ENCODE results near the gene PITRM1. TPM values are rescaled to one million over a fixed set of nuclear protein-coding genes. Genes with fewer than 3 reads are reported as not detected.
"Not testable (repeated sequence)": the region's sequence is repeated elsewhere in the genome, so short reads cannot be mapped to it uniquely, and the experiment has no call there.

The PITRM1 gene
- total and polyA plus RNA-seq, 5 experiments from 2014 or later: 29.0 to 114 (median 58.2) TPM

GRCh38 chr10:3195726-3196125, 23.1 kb upstream of the PITRM1 start:
- POLR2A ChIA-PET: no interaction called here
- Mint-ChIP-seq H3K4me1 (peaks cover 3 to 18% (median 12%) of the 10 kb centered on the region in 4 donors), H3K27ac (peak overlapping the region in 2 of 10 donors; percentile 60 to 75), H3K9me3 (no peaks in the 10 kb centered on the region), H3K4me3 (no peak overlapping the region), H3K27me3 (peaks cover 15 to 31% (median 24%) of the 10 kb centered on the region in 5 donors), H3K36me3 (no peaks in the 10 kb centered on the region)
- DNase-seq (no peak), ATAC-seq (no peak)

DNA sequence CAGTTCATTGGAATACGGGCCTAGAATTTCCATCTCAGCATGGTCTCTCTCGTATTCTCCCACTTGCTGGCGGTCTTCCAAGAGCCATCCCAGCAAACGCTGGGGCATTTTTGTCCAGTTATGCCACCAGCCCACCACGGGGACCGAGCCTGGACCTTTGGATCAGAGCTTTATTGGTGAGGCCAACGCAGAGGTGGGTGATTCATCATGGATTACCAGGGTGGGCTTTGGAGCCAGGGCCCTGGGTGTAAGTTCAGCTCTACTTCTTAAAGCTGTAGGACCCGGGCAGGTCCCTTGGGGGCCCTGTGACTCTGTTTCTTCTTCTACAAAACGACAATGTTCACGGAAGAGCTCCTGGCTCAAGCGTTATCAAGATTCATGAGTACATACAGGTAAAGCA, 22.7 kb upstream of the PITRM1 start:
- H3K36me3 Mint-ChIP-seq: no peaks in the 10 kb centered on the region
- DNase-seq (no peak), ATAC-seq (no peak)
- H3K9me3 Mint-ChIP-seq: no peaks in the 10 kb centered on the region
- H3K27ac Mint-ChIP-seq: no peak overlapping the region
- POLR2A ChIA-PET: no interaction called here
- peaks cover 3 to 18% (median 12%) of the 10 kb centered on the region in 4 donors for H3K4me1 Mint-ChIP-seq
- no peak overlapping the region for H3K4me3 Mint-ChIP-seq
- peaks cover 15 to 30% (median 21%) of the 10 kb centered on the region in 5 donors for H3K27me3 Mint-ChIP-seq

DNA sequence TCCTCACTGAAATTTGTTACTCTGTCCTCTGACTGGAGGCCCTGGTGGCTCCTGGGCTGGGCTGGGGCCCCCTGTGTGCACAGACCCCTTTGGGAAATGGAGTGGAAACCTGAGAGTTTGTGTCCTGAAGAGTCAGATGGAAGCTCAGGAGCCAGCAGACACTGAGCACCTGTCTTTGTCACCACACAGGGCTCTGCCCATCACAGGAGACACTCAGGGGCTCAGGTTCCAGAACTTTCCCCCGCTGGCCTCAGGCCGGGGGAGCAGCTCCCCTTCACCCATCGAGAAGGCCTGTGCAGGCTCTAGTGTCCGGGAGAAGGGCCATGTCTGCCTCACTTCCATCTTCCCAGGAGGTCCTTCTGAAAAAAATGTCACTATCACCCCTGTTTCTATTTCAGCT, 22.3 kb upstream of the PITRM1 start:
- no peaks in the 10 kb centered on the region for H3K36me3 Mint-ChIP-seq
- no peak overlapping the region for H3K4me3 Mint-ChIP-seq
- H3K27me3 Mint-ChIP-seq: peaks cover 11 to 26% (median 19%) of the 10 kb centered on the region in 5 donors
- H3K27ac Mint-ChIP-seq: no peak overlapping the region
- POLR2A ChIA-PET: no interaction called here
- no peaks in the 10 kb centered on the region for H3K9me3 Mint-ChIP-seq
- no peak for ATAC-seq
- peaks cover 2 to 18% (median 12%) of the 10 kb centered on the region in 4 donors for H3K4me1 Mint-ChIP-seq
- no peak for DNase-seq

- Mint-ChIP-seq H3K4me3 (peak overlapping the region in 1 of 10 donors; percentile 14), H3K27ac (no peak overlapping the region), H3K36me3 (no peaks in the 10 kb centered on the region), H3K4me1 (peaks cover 2 to 18% (median 12%) of the 10 kb centered on the region in 4 donors), H3K9me3 (no peaks in the 10 kb centered on the region), H3K27me3 (peaks cover 6 to 15% (median 12%) of the 10 kb centered on the region in 5 donors)
- POLR2A ChIA-PET: no interaction called here
- no peak for DNase-seq
- no peak for ATAC-seq
Observed at GRCh38 chr10:3193751-3194150, 21.2 kb upstream of the PITRM1 start.

DNA sequence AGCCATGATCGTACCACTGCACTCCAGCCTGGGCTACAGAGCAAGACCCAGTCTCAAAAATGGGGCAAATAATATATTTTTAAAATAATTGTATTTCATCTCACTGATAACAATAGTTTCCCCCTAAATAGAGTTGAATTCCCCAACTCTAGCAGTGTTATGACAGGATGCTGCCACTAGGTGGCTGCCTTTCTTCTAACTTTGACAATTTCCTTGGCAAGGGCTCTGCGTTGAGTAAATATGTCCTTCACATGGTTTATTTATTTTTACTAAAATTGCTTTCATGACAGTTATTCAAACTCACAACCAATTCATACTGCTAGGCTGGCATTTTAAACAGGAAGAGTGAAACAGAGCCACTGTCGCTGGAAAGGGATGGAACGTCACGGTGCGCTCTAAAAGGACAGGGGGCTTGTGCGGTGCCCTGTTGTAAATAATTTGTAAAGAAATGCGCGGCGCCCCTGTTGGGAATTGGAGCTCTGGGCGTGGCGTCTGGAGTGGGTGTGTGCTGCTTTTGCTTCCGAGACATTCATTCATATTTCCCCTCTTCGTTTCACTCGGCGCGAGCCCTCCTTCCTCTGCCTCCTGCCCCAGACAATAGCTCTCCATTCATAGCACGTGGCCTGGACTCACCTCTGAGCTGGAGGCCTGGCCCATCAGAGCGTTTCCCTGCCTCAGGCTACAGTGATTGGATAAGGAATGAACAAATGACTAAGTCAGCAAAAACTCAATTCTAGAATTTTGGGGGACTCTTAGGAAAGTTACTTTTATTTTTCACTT, 20.5 kb upstream of the PITRM1 start:
- POLR2A ChIA-PET: no interaction called here
- peaks cover 0 to 8% (median 7%) of the 10 kb centered on the region in 5 donors for H3K27me3 Mint-ChIP-seq
- H3K9me3 Mint-ChIP-seq: no peaks in the 10 kb centered on the region
- ATAC-seq: peak; percentile 53 to 58
- peak overlapping the region in 5 of 10 donors; percentile 24 to 62 (median 46) for H3K4me3 Mint-ChIP-seq
- DNase-seq: peak in 7 of 10 donors; percentile 23 to 52 (median 39)
- no peaks in the 10 kb centered on the region for H3K36me3 Mint-ChIP-seq
- H3K4me1 Mint-ChIP-seq: peaks cover 2 to 15% (median 10%) of the 10 kb centered on the region in 4 donors
- H3K27ac Mint-ChIP-seq: peak overlapping the region in 2 of 10 donors; percentile 16 to 30

GRCh38 chr10:3190817-3191216, 18.2 kb upstream of the PITRM1 start:
- H3K9me3 Mint-ChIP-seq: no peaks in the 10 kb centered on the region
- DNase-seq (no peak), ATAC-seq (no peak)
- peaks cover 0 to 2% (median 1%) of the 10 kb centered on the region in 5 donors for H3K27me3 Mint-ChIP-seq
- no peak overlapping the region for H3K27ac Mint-ChIP-seq
- no peaks in the 10 kb centered on the region for H3K36me3 Mint-ChIP-seq
- peaks cover 2 to 22% (median 16%) of the 10 kb centered on the region in 4 donors for H3K4me1 Mint-ChIP-seq
- POLR2A ChIA-PET: no interaction called here
- H3K4me3 Mint-ChIP-seq: no peak overlapping the region

GRCh38 chr10:3187229-3187628, 14.6 kb upstream of the PITRM1 start:
- not testable (repeated sequence) for ATAC-seq, H3K36me3 Mint-ChIP-seq, H3K27me3 Mint-ChIP-seq, DNase-seq, H3K4me3 Mint-ChIP-seq, H3K9me3 Mint-ChIP-seq
- Mint-ChIP-seq H3K27ac (peak overlapping the region in 3 of 10 donors; percentile 14 to 51 (median 25)), H3K4me1 (peaks cover 0 to 22% (median 12%) of the 10 kb centered on the region in 4 donors)
- POLR2A ChIA-PET: interaction anchor here (0.6 to 1.5 kb wide), 2 partner anchors 14 to 737 kb away, joined by 3 to 7 read pairs; partner anchors contain the start of gene PITRM1

- peak overlapping the region; percentile 1 to 66 (median 37) for H3K4me3 Mint-ChIP-seq
Observed at GRCh38 chr10:3186368-3186767, 13.8 kb upstream of the PITRM1 start.

GRCh38 chr10:3185386-3185785, 12.8 kb upstream of the PITRM1 start:
- Mint-ChIP-seq H3K27ac (peak overlapping the region in 4 of 10 donors; percentile 35 to 82 (median 76)), H3K27me3 (peaks cover 0 to 6% (median 0%) of the 10 kb centered on the region in 5 donors), H3K36me3 (no peaks in the 10 kb centered on the region), H3K9me3 (no peaks in the 10 kb centered on the region), H3K4me1 (peaks cover 0 to 24% (median 12%) of the 10 kb centered on the region in 4 donors), H3K4me3 (peak overlapping the region in 1 of 10 donors; percentile 7)
- POLR2A ChIA-PET: interaction anchor here (0.8 kb wide), 1 partner anchor 13 kb away, joined by 3 read pairs; the partner anchor contains the start of gene PITRM1
- no peak for ATAC-seq
- DNase-seq: no peak

More at GRCh38 chr10:3186368-3186767, 13.8 kb upstream of the PITRM1 start:
- ATAC-seq (peak; percentile 100), DNase-seq (peak in 8 of 10 donors; percentile 43 to 82 (median 64))
- Mint-ChIP-seq H3K36me3 (no peaks in the 10 kb centered on the region), H3K9me3 (no peaks in the 10 kb centered on the region), H3K27ac (peak overlapping the region; percentile 10 to 88 (median 74)), H3K4me1 (peaks cover 0 to 23% (median 12%) of the 10 kb centered on the region in 4 donors), H3K27me3 (peaks cover 0 to 6% (median 1%) of the 10 kb centered on the region in 5 donors)
- POLR2A ChIA-PET: interaction anchor here (1.5 kb wide), 1 partner anchor 14 kb away, joined by 7 read pairs; the partner anchor contains the start of gene PITRM1

DNA sequence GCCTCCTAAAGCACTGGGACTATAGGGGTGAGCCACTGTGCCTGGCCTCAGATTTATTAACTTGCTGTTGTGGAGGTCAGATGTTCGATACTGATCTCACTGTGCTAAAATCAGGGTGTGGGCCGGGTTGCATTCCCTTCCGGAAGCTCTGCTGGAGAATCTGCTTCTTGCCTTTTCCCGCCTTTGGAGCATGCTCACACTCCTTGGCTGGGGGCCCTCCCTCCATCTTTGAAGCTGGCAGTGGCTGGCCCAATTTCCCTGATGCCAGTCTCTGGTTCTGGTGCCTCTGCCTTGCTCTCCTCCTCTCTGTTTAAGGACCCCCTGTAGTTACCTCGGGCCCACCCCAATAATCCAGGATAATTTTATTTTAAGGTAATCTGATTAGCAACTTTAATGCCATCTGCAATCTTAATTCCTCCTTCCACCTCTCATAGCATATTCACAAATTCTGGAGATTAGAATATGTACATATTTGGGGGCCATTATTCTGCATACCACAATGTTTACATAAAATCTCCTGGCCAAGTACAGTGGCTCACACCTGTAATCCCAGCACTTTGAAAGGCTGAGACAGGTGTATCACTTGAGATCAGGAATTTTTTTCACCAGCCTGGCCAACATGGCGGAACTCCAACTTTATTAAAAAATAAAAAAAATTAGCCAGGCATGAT, 7.9 kb upstream of the PITRM1 start:
- no peak for ATAC-seq
- Mint-ChIP-seq H3K4me3 (no peak overlapping the region), H3K36me3 (no peaks in the 10 kb centered on the region), H3K4me1 (peaks cover 0 to 8% (median 0%) of the 10 kb centered on the region in 4 donors), H3K9me3 (no peaks in the 10 kb centered on the region), H3K27ac (no peak overlapping the region), H3K27me3 (peaks cover 0 to 9% (median 0%) of the 10 kb centered on the region in 5 donors)
- POLR2A ChIA-PET: interaction anchor here (1.0 kb wide), 1 partner anchor 8 kb away, joined by 3 read pairs; the partner anchor contains the start of gene PITRM1
- no peak for DNase-seq

GRCh38 chr10:3179174-3179573, 6.6 kb upstream of the PITRM1 start:
- no peaks in the 10 kb centered on the region for H3K9me3 Mint-ChIP-seq
- no peaks in the 10 kb centered on the region for H3K36me3 Mint-ChIP-seq
- DNase-seq (no peak), ATAC-seq (no peak)
- H3K4me1 Mint-ChIP-seq: peaks cover 0 to 3% (median 0%) of the 10 kb centered on the region in 4 donors
- no peak overlapping the region for H3K4me3 Mint-ChIP-seq
- H3K27me3 Mint-ChIP-seq: peaks cover 0 to 9% (median 0%) of the 10 kb centered on the region in 5 donors
- POLR2A ChIA-PET: no interaction called here
- no peak overlapping the region for H3K27ac Mint-ChIP-seq

GRCh38 chr10:3178042-3178441, 5.5 kb upstream of the PITRM1 start:
- H3K4me3 Mint-ChIP-seq: no peak overlapping the region
- DNase-seq (no peak), ATAC-seq (no peak)
- POLR2A ChIA-PET: no interaction called here
- H3K9me3 Mint-ChIP-seq: no peaks in the 10 kb centered on the region
- peak overlapping the region in 1 of 10 donors; percentile 16 for H3K27ac Mint-ChIP-seq
- H3K27me3 Mint-ChIP-seq: peaks cover 0 to 9% (median 0%) of the 10 kb centered on the region in 5 donors
- H3K4me1 Mint-ChIP-seq: peaks cover 1 to 7% (median 4%) of the 10 kb centered on the region in 4 donors
- H3K36me3 Mint-ChIP-seq: no peaks in the 10 kb centered on the region

Measured in naive thymus-derived CD8-positive, alpha-beta T cell (primary cell).